Stimulated activated CD4-positive, alpha-beta T cell treated with anti-CD3 and anti-CD28 coated beads, TNF-alpha, amount 100 ng/mL, for 1 hour (primary cell): ENCODE results near the gene SETBP1.

Experiments used
- DNase-seq, 3 donors: peaks; one replicate each; pipeline ENCODE4 v3.0.0-alpha.2; 2020; ENCODE audit warnings: low read depth in 3 of 3, low spot score in 1 of 3

Gene SETBP1

GRCh38 chr18:44921974-44922373 is 241.3 kb downstream of the SETBP1 start:
- DNase-seq: no peak

GRCh38 chr18:44922968-44923367 is 242.3 kb downstream of the SETBP1 start:
- DNase-seq: no peak

- no peak for DNase-seq
Measured at GRCh38 chr18:44924785-44925499, 244.3 kb downstream of the SETBP1 start.

GRCh38 chr18:44927127-44927849 is 246.6 kb downstream of the SETBP1 start:
- DNase-seq: no peak

GRCh38 chr18:44934901-44935300 is 254.2 kb downstream of the SETBP1 start:
- no peak for DNase-seq

- no peak for DNase-seq
Measured at GRCh38 chr18:44935455-44935854, 254.8 kb downstream of the SETBP1 start.

DNA sequence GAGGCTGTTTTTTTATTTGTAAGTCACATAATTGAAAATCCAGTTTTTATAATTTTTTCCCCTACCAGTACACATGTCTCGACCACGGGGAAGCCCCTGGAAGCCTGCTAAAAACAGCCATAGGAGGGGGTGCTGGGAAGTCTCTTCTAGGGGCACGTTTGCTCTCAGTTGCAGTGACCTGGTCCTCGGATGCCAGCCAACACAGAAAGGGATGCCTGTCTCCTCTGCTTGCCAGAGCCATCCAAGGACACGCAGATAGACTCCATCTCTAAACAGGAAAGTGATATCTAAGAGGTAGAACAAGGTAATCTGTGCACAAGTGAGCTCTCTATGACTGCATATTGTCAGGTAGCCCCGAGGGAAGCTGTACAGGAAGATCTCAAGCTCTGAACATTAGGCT is 255.8 kb downstream of the SETBP1 start:
- no peak for DNase-seq

DNA sequence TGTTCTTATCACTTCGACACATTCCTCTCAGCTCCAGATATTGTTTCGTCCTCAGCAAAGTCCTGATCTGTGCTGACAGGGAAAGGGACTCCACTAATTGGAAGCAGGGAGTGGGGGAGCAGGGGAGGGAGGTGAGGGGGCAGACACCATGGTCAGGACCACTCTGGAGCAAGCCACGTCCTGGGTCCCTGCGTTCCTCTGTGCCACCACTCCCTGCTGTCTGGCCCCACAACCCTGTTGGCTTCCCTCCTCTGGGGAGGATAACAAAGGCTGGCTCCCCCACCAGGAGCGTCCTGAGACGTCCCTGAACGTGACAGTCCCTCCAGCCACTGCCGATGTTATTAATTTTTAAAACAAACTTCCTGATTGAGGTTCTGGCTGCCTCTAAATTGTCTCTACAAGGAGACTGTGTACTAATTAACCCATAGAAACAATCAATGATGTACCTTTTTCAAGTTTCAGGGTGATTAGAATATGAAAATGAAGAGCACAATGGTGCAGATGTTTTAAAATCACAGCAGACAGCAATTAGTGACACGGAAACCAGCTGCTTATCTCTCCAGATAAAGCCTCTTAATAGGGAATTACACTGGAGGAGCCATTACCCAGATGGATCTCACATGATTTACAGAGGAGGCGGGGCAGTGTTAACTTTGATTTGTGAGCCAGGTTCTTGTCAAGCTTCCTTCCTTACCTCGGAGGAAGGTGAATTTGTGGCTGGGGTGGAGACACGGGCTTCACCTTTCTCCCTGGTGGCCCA is 257.5 kb downstream of the SETBP1 start:
- DNase-seq: no peak

- no peak for DNase-seq
Measured at GRCh38 chr18:44938720-44939665, 258.3 kb downstream of the SETBP1 start.

DNA sequence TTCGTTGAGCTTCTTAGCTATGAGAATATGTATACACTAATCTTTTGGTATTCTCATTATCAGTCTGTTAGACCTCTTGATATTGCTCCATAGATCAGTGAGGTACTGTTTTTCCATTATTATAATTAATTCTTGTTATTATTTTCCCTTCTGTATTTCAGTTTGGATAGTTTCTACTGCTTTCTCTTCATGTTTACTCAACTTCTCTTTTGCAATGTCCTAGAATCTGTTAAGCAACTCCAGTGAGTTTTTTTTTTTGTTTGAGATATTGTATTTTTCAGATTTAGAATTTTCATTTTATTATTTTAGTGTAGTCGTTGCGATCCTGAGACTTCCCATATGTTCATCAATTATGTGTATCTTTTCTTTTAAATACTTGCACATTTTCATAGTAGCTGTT is 260.8 kb downstream of the SETBP1 start:
- no peak for DNase-seq

GRCh38 chr18:44942073-44942472 is 261.4 kb downstream of the SETBP1 start:
- DNase-seq: no peak

- DNase-seq: no peak
Measured at GRCh38 chr18:44943311-44943881, 262.7 kb downstream of the SETBP1 start.

DNA sequence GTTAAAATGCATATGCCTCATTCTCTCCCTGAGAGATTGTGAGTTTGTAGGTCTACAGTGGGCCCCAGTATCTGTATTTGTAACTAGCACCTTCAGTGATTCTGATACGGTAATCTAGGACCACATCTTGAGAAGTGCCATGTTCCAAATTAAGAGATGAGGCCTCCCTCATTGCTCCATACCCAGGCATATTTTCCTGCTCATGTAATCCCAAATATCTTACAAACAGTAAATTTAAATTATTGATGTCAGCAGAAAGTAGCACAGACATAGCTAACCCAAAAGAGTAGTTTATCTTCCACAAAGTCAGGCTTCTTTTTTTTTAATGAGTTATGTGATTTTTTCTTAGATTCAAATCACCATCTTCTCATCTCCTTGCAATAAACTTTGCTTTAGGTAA is 263.8 kb downstream of the SETBP1 start:
- no peak for DNase-seq

- no peak for DNase-seq
Measured at GRCh38 chr18:44945888-44946401, 265.3 kb downstream of the SETBP1 start.

DNA sequence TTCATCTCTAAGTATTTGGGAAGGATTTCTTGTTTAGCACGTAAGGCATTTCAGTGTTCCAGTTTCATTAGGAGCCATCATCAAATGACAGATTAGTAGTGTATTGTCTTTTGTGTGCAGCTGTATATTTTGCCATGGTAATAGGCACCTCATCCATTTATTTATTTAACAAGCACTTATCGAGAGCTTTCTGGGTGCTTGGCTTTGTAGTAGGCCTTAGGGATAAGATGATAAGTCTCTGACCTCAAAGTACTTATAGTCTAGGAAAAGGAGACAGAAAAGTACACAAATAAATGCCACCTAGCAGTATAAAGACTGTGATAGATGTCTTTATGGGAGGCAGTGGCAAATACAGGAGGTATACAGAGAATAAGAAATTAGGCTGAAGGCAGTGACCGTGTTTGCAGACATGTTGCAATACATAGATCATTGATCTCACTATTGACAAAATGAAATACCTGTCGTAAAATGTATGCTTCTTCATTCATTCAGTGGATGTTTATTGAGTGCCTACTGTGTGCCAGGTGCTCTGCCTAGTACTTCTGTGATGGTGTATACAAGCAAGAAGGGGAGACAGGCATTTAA is 265.9 kb downstream of the SETBP1 start:
- DNase-seq: no peak

DNA sequence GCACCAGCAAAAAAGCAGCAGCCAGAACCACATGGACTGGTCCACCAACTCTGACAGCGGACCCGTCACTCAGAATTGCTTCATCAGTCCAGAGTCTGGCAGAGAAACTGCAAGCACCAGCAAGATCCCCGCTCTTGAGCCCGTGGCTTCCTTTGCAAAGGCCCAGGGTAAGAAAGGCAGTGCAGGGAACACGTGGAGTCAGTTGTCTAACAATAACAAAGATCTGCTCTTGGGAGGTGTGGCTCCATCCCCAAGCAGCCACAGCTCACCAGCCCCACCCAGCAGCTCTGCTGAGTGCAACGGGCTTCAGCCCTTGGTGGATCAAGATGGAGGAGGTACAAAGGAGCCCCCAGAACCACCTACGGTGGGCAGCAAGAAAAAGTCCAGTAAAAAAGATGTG is 269.3 kb downstream of the SETBP1 start:
- DNase-seq: no peak

- DNase-seq: no peak
Measured at GRCh38 chr18:44950685-44951195, 270.1 kb downstream of the SETBP1 start.

GRCh38 chr18:44951748-44952147 is 271.1 kb downstream of the SETBP1 start:
- DNase-seq: no peak

DNA sequence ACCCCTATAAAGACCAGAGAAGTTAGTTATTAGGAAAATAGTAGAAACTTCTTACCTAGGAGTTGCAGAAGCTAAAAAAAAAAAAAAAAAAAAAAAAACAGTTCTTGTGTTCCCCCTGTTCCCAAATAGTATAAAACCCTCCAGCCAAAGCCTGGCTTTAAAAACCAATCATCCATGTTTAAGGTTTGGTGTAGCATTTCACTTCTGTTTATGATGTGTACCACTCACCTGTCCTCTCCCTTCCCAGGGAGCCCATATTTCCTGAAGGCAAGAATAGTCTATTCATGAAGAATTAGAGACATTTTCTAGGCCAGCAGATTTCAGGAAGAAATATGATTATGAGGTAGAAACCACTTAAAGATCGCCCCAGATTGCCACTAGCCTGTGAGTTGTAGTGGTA is 273.6 kb downstream of the SETBP1 start:
- DNase-seq: no peak

GRCh38 chr18:44955825-44956224 is 275.1 kb downstream of the SETBP1 start:
- DNase-seq: no peak
